ENCODE measurements around the gene TNFRSF9.
"Not testable (repeated sequence)": the region's sequence is repeated elsewhere in the genome, so short reads cannot be mapped to it uniquely, and the experiment has no call there.

The TNFRSF9 gene

GRCh38 chr1:7971024-7971423 lies 30.4 kb upstream of the TNFRSF9 start:
- no peaks in the 10 kb centered on the region for H3K4me1 ChIP-seq (ENCODE audit: control insufficient read depth, insufficient read depth, low read length)
- H3K36me3 ChIP-seq (ENCODE audit: control insufficient read depth, insufficient read depth, low read length) = peaks cover 30% of the 10 kb centered on the region
- H3K9me3 ChIP-seq (ENCODE audit: control insufficient read depth, insufficient read depth, low read length) = no peaks in the 10 kb centered on the region
- no peaks in the 10 kb centered on the region for H3K27me3 ChIP-seq (ENCODE audit: control insufficient read depth, insufficient read depth, low read length)
- H3K4me3 ChIP-seq (ENCODE audit: low read depth, low read length) = no peak overlapping the region
- H3K9ac ChIP-seq (ENCODE audit: low read depth, low read length) = no peak overlapping the region

- Histone ChIP-seq H3K9ac (ENCODE audit: low read depth, low read length) (no peak overlapping the region), H3K9me3 (ENCODE audit: control insufficient read depth, insufficient read depth, low read length) (no peaks in the 10 kb centered on the region), H3K27me3 (ENCODE audit: control insufficient read depth, insufficient read depth, low read length) (no peaks in the 10 kb centered on the region), H3K4me3 (ENCODE audit: low read depth, low read length) (no peak overlapping the region), H3K36me3 (ENCODE audit: control insufficient read depth, insufficient read depth, low read length) (peaks cover 33% of the 10 kb centered on the region), H3K4me1 (ENCODE audit: control insufficient read depth, insufficient read depth, low read length) (no peaks in the 10 kb centered on the region)
These were observed 29.6 kb upstream of the TNFRSF9 start for GRCh38 chr1:7970246-7970645.

GRCh38 chr1:7967651-7968050 lies 27.0 kb upstream of the TNFRSF9 start:
- H3K4me1 ChIP-seq (ENCODE audit: control insufficient read depth, insufficient read depth, low read length) = no peaks in the 10 kb centered on the region
- H3K4me3 ChIP-seq (ENCODE audit: low read depth, low read length) = no peak overlapping the region
- H3K27me3 ChIP-seq (ENCODE audit: control insufficient read depth, insufficient read depth, low read length) = no peaks in the 10 kb centered on the region
- H3K9ac ChIP-seq (ENCODE audit: low read depth, low read length) = no peak overlapping the region
- H3K36me3 ChIP-seq (ENCODE audit: control insufficient read depth, insufficient read depth, low read length) = peaks cover 41% of the 10 kb centered on the region
- H3K9me3 ChIP-seq (ENCODE audit: control insufficient read depth, insufficient read depth, low read length) = no peaks in the 10 kb centered on the region

GRCh38 chr1:7967196-7967595 lies 26.6 kb upstream of the TNFRSF9 start:
- H3K27me3 ChIP-seq (ENCODE audit: control insufficient read depth, insufficient read depth, low read length) = no peaks in the 10 kb centered on the region
- H3K36me3 ChIP-seq (ENCODE audit: control insufficient read depth, insufficient read depth, low read length) = peaks cover 40% of the 10 kb centered on the region
- H3K9ac ChIP-seq (ENCODE audit: low read depth, low read length) = no peak overlapping the region
- no peaks in the 10 kb centered on the region for H3K4me1 ChIP-seq (ENCODE audit: control insufficient read depth, insufficient read depth, low read length)
- no peaks in the 10 kb centered on the region for H3K9me3 ChIP-seq (ENCODE audit: control insufficient read depth, insufficient read depth, low read length)
- H3K4me3 ChIP-seq (ENCODE audit: low read depth, low read length) = no peak overlapping the region

- Histone ChIP-seq H3K9ac (ENCODE audit: low read depth, low read length) (no peak overlapping the region), H3K4me3 (ENCODE audit: low read depth, low read length) (no peak overlapping the region), H3K36me3 (ENCODE audit: control insufficient read depth, insufficient read depth, low read length) (peaks cover 27% of the 10 kb centered on the region), H3K9me3 (ENCODE audit: control insufficient read depth, insufficient read depth, low read length) (no peaks in the 10 kb centered on the region), H3K27me3 (ENCODE audit: control insufficient read depth, insufficient read depth, low read length) (no peaks in the 10 kb centered on the region), H3K4me1 (ENCODE audit: control insufficient read depth, insufficient read depth, low read length) (no peaks in the 10 kb centered on the region)
These were observed 23.8 kb upstream of the TNFRSF9 start for GRCh38 chr1:7964476-7964875.

- not testable (repeated sequence) for H3K4me3 ChIP-seq (ENCODE audit: low read depth, low read length); H3K4me1 ChIP-seq (ENCODE audit: control insufficient read depth, insufficient read depth, low read length); H3K9ac ChIP-seq (ENCODE audit: low read depth, low read length); H3K27me3 ChIP-seq (ENCODE audit: control insufficient read depth, insufficient read depth, low read length); H3K9me3 ChIP-seq (ENCODE audit: control insufficient read depth, insufficient read depth, low read length)
- H3K36me3 ChIP-seq (ENCODE audit: control insufficient read depth, insufficient read depth, low read length) = peaks cover 26% of the 10 kb centered on the region
These were observed 23.2 kb upstream of the TNFRSF9 start for GRCh38 chr1:7963841-7964240.

- not testable (repeated sequence) for H3K4me1 ChIP-seq (ENCODE audit: control insufficient read depth, insufficient read depth, low read length); H3K9ac ChIP-seq (ENCODE audit: low read depth, low read length); H3K4me3 ChIP-seq (ENCODE audit: low read depth, low read length); H3K27me3 ChIP-seq (ENCODE audit: control insufficient read depth, insufficient read depth, low read length); H3K9me3 ChIP-seq (ENCODE audit: control insufficient read depth, insufficient read depth, low read length)
- peaks cover 22% of the 10 kb centered on the region for H3K36me3 ChIP-seq (ENCODE audit: control insufficient read depth, insufficient read depth, low read length)
These were observed 22.7 kb upstream of the TNFRSF9 start for GRCh38 chr1:7963378-7963730.

GRCh38 chr1:7962636-7963377 lies 22.2 kb upstream of the TNFRSF9 start:
- H3K9ac ChIP-seq (ENCODE audit: low read depth, low read length) = peak overlapping the region; percentile 57
- H3K27me3 ChIP-seq (ENCODE audit: control insufficient read depth, insufficient read depth, low read length) = no peaks in the 10 kb centered on the region
- H3K36me3 ChIP-seq (ENCODE audit: control insufficient read depth, insufficient read depth, low read length) = peaks cover 22% of the 10 kb centered on the region
- H3K4me1 ChIP-seq (ENCODE audit: control insufficient read depth, insufficient read depth, low read length) = no peaks in the 10 kb centered on the region
- H3K9me3 ChIP-seq (ENCODE audit: control insufficient read depth, insufficient read depth, low read length) = no peaks in the 10 kb centered on the region
- H3K4me3 ChIP-seq (ENCODE audit: low read depth, low read length) = peak overlapping the region; percentile 70

- Histone ChIP-seq H3K4me1 (ENCODE audit: control insufficient read depth, insufficient read depth, low read length) (no peaks in the 10 kb centered on the region), H3K4me3 (ENCODE audit: low read depth, low read length) (peak overlapping the region; percentile 70), H3K9me3 (ENCODE audit: control insufficient read depth, insufficient read depth, low read length) (no peaks in the 10 kb centered on the region), H3K9ac (ENCODE audit: low read depth, low read length) (peak overlapping the region; percentile 57), H3K36me3 (ENCODE audit: control insufficient read depth, insufficient read depth, low read length) (peaks cover 20% of the 10 kb centered on the region), H3K27me3 (ENCODE audit: control insufficient read depth, insufficient read depth, low read length) (no peaks in the 10 kb centered on the region)
These were observed 21.3 kb upstream of the TNFRSF9 start for GRCh38 chr1:7962014-7962335.

- Histone ChIP-seq H3K4me1 (ENCODE audit: control insufficient read depth, insufficient read depth, low read length) (no peaks in the 10 kb centered on the region), H3K36me3 (ENCODE audit: control insufficient read depth, insufficient read depth, low read length) (peaks cover 17% of the 10 kb centered on the region), H3K9ac (ENCODE audit: low read depth, low read length) (peak within 1 kb of the TSS; percentile 89), H3K27me3 (ENCODE audit: control insufficient read depth, insufficient read depth, low read length) (no peaks in the 10 kb centered on the region), H3K9me3 (ENCODE audit: control insufficient read depth, insufficient read depth, low read length) (no peaks in the 10 kb centered on the region), H3K4me3 (ENCODE audit: low read depth, low read length) (peak within 1 kb of the TSS; percentile 70)
These were observed 20.8 kb upstream of the TNFRSF9 start, which contains the start of gene PARK7 for GRCh38 chr1:7961216-7962013. PARK7 (plus strand) TSS chr1:7961711; CDS start chr1:7962786, 1,075 bp downstream.

- H3K4me3 ChIP-seq (ENCODE audit: low read depth, low read length) = peak overlapping the region; percentile 70
- peaks cover 17% of the 10 kb centered on the region for H3K36me3 ChIP-seq (ENCODE audit: control insufficient read depth, insufficient read depth, low read length)
- H3K27me3 ChIP-seq (ENCODE audit: control insufficient read depth, insufficient read depth, low read length) = no peaks in the 10 kb centered on the region
- no peaks in the 10 kb centered on the region for H3K4me1 ChIP-seq (ENCODE audit: control insufficient read depth, insufficient read depth, low read length)
- no peaks in the 10 kb centered on the region for H3K9me3 ChIP-seq (ENCODE audit: control insufficient read depth, insufficient read depth, low read length)
- H3K9ac ChIP-seq (ENCODE audit: low read depth, low read length) = peak overlapping the region; percentile 89
These were observed 20.2 kb upstream of the TNFRSF9 start for GRCh38 chr1:7960867-7961215.

GRCh38 chr1:7960165-7960564 lies 19.5 kb upstream of the TNFRSF9 start:
- Histone ChIP-seq H3K4me3 (ENCODE audit: low read depth, low read length) (peak overlapping the region; percentile 70), H3K36me3 (ENCODE audit: control insufficient read depth, insufficient read depth, low read length) (peaks cover 14% of the 10 kb centered on the region), H3K9ac (ENCODE audit: low read depth, low read length) (no peak overlapping the region)

More at GRCh38 chr1:7960165-7960564, 19.5 kb upstream of the TNFRSF9 start:
- Histone ChIP-seq H3K9me3 (ENCODE audit: control insufficient read depth, insufficient read depth, low read length) (no peaks in the 10 kb centered on the region), H3K4me1 (ENCODE audit: control insufficient read depth, insufficient read depth, low read length) (no peaks in the 10 kb centered on the region), H3K27me3 (ENCODE audit: control insufficient read depth, insufficient read depth, low read length) (no peaks in the 10 kb centered on the region)
